HG03066 (cell line): ENCODE results near the gene SCARF2.
"Not testable (repeated sequence)": the region's sequence is repeated elsewhere in the genome, so short reads cannot be mapped to it uniquely, and the experiment has no call there.

ENCODE experiments used
- ATAC-seq: cut with Tn5 transposase; IDR thresholded peaks from one replicate; pipeline ENCODE4 v1.9.1; 2021; ENCODE audit warnings: low read depth; ENCODE audit not compliant: unreplicated experiment

The SCARF2 gene

DNA sequence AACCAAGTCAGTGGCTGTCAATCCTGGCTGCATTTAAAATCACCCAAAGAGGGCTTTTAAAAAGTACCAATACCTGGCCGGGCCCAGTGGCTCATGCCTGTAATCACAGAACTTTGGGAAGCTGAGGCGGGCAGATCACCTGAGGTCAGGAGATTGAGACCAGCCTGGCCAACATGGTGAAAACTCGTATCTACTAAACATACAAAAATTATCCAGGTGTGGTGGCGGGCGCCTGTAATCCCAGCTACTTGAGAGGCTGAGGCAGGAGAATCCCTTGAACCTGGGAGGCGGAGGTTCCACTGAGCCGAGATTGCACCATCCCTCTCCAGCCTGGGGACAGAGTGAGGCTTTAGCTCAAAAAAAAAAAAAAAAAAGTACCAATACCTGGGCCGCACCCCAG is 61.3 kb downstream of the SCARF2 start:
- not testable (repeated sequence) for ATAC-seq
